Measurements from ENCODE around the gene VWA7.

Gene VWA7

DNA sequence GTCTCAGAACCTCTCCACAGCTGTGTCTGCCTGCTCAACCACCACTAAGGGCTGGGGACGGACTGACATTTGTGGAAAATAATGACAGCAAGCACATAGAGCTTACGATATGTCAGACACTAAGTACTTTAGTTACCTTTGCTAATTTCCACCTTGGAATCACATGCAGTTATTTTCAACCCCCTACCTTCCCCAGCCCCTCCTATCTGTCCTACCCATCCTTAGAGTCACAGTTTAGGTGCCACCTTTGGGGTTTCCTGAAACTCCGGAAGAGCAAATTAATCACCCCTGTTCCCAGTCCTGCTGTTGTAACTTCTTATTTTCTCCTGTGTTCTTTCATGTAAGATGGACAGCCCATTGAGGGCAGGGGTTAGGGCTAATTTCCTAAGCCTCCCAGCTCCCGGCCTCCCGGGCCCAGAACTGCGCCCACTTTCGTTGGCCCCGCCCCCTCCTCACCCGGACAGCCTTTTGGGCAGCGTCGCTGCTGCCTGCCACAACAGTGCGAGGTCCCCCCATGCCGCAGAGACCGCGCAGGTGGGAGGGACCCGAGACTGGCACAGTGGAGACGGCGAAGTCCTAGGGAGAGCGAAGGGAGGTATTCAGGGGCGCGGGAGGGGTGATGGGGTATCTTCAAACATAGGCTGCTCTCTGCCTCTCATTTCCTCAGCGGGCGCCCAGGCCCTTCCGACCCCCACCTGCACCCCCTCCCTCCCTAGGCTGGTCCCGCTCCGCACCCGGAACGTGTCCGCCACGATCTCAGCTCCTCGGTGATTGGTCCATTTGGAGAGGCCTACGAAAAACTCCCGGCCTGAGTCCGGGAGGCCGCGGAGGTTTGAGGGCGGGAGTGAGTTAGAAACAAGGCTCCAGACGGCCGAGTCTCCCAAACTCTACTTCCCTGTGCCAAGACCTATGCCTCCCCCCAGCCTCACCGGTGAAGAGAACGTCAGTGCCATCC, 49.1 kb downstream of the VWA7 start:
- TF ChIP-seq, protein P1, sequence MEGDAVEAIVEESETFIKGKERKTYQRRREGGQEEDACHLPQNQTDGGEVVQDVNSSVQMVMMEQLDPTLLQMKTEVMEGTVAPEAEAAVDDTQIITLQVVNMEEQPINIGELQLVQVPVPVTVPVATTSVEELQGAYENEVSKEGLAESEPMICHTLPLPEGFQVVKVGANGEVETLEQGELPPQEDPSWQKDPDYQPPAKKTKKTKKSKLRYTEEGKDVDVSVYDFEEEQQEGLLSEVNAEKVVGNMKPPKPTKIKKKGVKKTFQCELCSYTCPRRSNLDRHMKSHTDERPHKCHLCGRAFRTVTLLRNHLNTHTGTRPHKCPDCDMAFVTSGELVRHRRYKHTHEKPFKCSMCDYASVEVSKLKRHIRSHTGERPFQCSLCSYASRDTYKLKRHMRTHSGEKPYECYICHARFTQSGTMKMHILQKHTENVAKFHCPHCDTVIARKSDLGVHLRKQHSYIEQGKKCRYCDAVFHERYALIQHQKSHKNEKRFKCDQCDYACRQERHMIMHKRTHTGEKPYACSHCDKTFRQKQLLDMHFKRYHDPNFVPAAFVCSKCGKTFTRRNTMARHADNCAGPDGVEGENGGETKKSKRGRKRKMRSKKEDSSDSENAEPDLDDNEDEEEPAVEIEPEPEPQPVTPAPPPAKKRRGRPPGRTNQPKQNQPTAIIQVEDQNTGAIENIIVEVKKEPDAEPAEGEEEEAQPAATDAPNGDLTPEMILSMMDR (IDR thresholded peaks at IDR 0.05; ENCODE audit: low read depth, low read length), result no peak
- H3K27me3 ChIP-seq (ENCODE audit: insufficient read depth, low read depth, severe bottlenecking), result no peaks in the 10 kb centered on the region
- DNase-seq, result no peak
- H3K9me3 ChIP-seq (ENCODE audit: severe bottlenecking), result no peaks in the 10 kb centered on the region
- H3K27ac ChIP-seq, result no peak overlapping the region
- H3K4me3 ChIP-seq (ENCODE audit: low read depth, low read length), result no peak overlapping the region
- peaks cover 51% of the 10 kb centered on the region for H3K36me3 ChIP-seq

DNA sequence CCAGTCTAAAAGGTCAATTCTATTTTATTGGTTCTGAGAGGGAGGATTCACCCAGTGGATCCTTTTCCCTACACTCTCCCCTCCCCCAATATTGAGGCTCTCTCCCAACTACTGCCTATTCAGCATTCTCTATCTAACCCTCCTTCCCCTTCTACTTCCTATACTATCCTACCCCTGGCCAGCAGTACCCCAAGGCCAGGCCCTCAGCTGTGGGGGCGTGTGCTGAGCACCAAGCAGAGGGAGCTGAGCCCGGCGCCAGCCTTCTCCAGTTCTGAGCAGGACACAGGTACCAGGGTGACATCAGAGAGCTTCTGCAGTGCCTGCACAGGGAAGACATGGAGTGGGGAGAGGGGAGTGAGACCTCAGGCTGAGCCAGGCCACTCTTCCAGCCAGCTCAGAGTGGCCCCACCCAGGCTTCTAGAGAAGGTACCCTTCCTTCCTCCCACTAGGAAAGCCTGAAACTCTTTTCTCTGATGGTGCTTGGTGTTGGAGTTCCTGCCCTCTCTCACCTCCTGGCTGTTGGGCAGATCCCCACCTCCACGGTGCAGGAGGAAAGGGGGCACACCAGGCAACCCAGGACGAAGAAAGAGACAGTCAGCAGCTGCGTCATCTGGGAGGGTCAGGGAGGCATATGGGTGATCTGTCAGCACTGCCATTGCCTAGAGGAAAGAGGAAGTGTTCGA, 50.0 kb downstream of the VWA7 start:
- TF ChIP-seq, protein P1 (IDR thresholded peaks at IDR 0.05; ENCODE audit: low read depth, low read length), result no peak
- Histone ChIP-seq H3K36me3 (peaks cover 43% of the 10 kb centered on the region), H3K27ac (no peak overlapping the region), H3K27me3 (ENCODE audit: insufficient read depth, low read depth, severe bottlenecking) (no peaks in the 10 kb centered on the region), H3K9me3 (ENCODE audit: severe bottlenecking) (no peaks in the 10 kb centered on the region), H3K4me3 (ENCODE audit: low read depth, low read length) (no peak overlapping the region)
- DNase-seq, result no peak

DNA sequence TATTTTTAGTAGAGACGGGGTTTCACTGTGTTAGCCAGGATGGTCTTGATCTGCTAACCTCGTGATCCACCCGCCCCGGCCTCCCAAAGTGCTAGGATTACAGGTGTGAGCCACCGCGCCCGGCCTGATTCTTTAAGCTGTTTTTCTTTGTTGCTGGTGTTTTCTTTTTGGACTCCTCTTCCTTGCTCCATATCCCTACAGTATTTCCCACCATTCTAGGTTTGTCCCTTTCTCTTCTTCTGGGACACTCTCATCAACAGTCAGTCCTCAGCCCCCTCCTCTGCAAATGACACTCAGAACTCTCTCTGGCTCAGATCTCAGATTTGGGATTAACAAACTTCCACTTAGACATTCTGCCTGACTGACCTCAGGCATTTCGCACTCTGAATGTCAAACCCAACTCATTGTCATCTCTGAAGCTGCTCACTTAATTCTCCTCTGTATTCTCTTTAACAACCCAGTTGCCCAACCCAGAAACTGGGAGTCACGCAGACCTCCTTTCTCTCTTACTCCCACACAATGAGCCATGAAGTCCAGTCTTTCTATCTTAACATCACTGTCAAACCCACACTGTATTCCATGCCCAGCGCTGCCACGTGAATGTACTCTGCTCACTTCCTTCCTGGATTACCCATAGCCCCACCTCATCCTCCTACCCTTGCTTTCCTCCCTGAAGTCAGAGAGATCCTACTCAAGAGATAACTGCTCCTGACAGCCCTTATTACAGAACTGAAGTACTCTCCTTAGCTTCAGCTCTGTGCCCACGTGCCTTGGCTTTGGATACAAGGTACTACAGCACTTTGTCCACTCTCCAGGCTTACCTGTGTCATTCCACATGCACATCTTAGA, 51.4 kb downstream of the VWA7 start:
- H3K27ac ChIP-seq, result no peak overlapping the region
- DNase-seq, result no peak
- no peak overlapping the region for H3K4me3 ChIP-seq (ENCODE audit: low read depth, low read length)
- H3K36me3 ChIP-seq, result peaks cover 30% of the 10 kb centered on the region
- H3K27me3 ChIP-seq (ENCODE audit: insufficient read depth, low read depth, severe bottlenecking), result no peaks in the 10 kb centered on the region
- no peaks in the 10 kb centered on the region for H3K9me3 ChIP-seq (ENCODE audit: severe bottlenecking)
- TF ChIP-seq, protein P1 (IDR thresholded peaks at IDR 0.05; ENCODE audit: low read depth, low read length), result no peak

DNA sequence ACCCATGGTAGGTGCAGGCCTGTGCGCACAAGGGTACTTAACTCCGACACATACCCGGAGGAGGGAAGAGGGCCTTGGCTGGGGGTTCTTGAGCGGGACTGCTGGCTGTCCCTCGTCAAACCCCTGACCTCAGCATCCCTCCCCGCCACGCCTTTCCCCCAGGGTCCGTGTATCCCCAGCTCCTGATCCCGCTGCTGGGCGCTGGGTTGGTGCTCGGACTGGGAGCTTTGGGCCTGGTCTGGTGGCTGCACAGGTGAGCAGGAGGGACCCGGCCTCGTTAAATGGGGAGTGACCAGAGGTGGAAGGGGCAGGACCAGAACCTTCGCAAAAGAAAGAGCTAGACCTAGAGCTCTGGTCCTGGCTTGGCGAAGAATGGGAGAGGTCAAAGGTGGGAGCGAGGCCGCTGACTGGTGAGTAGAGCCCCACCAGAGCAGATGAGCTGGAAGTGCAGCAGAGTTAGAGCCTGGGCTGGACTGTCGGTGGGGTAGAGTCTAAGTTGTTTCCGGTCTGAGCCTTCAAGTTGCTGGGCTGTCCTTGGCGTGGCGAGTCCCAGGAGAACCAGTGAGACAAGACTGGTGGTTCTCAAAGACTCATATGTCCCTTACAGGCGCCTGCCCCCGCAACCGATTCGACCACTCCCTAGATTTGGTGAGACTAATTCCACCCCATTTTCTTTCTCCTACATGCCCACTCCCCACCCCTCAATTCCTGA, 53.0 kb downstream of the VWA7 start:
- TF ChIP-seq, protein P1 (IDR thresholded peaks at IDR 0.05; ENCODE audit: low read depth, low read length), result no peak
- peak; percentile 9 for DNase-seq
- Histone ChIP-seq H3K27ac (no peak overlapping the region), H3K27me3 (ENCODE audit: insufficient read depth, low read depth, severe bottlenecking) (no peaks in the 10 kb centered on the region), H3K4me3 (ENCODE audit: low read depth, low read length) (no peak overlapping the region), H3K36me3 (peaks cover 29% of the 10 kb centered on the region), H3K9me3 (ENCODE audit: severe bottlenecking) (no peaks in the 10 kb centered on the region)
